HG03139 (cell line): ENCODE data around the gene CDC42BPB.

ENCODE experiments used
- ATAC-seq: cut with Tn5 transposase; IDR thresholded peaks from one replicate; pipeline ENCODE4 v1.9.1; 2021; ENCODE audit not compliant: unreplicated experiment

Gene CDC42BPB

GRCh38 chr14:103001226-103001625 is 56.1 kb downstream of the CDC42BPB start:
- ATAC-seq, result no peak

- no peak for ATAC-seq
Observed at GRCh38 chr14:103000291-103000921, 56.9 kb downstream of the CDC42BPB start.

- ATAC-seq, result no peak
Observed at GRCh38 chr14:102999227-102999895, 58.0 kb downstream of the CDC42BPB start.

GRCh38 chr14:102998393-102998792 is 59.0 kb downstream of the CDC42BPB start:
- no peak for ATAC-seq

- no peak for ATAC-seq
Observed at GRCh38 chr14:102996941-102997340, 60.4 kb downstream of the CDC42BPB start.

GRCh38 chr14:102994689-102995088 is 62.7 kb downstream of the CDC42BPB start:
- no peak for ATAC-seq

GRCh38 chr14:102993523-102993922 is 63.8 kb downstream of the CDC42BPB start:
- no peak for ATAC-seq

- ATAC-seq, result no peak
Observed at GRCh38 chr14:102991376-102991775, 66.0 kb downstream of the CDC42BPB start.

GRCh38 chr14:102988054-102988453 is 69.3 kb downstream of the CDC42BPB start:
- ATAC-seq, result no peak

GRCh38 chr14:102986810-102987579 is 70.4 kb downstream of the CDC42BPB start:
- no peak for ATAC-seq

GRCh38 chr14:102985665-102986064 is 71.7 kb downstream of the CDC42BPB start:
- no peak for ATAC-seq

GRCh38 chr14:102984336-102985102 is 72.8 kb downstream of the CDC42BPB start:
- no peak for ATAC-seq

GRCh38 chr14:102983496-102983895 is 73.9 kb downstream of the CDC42BPB start:
- ATAC-seq, result no peak

GRCh38 chr14:102982852-102983470 is 74.4 kb downstream of the CDC42BPB start:
- ATAC-seq, result no peak

- ATAC-seq, result no peak
Observed at GRCh38 chr14:102980409-102980810, 76.9 kb downstream of the CDC42BPB start.

GRCh38 chr14:102979406-102979805 is 77.9 kb downstream of the CDC42BPB start:
- ATAC-seq, result no peak

GRCh38 chr14:102977475-102977874 is 79.9 kb downstream of the CDC42BPB start:
- no peak for ATAC-seq

GRCh38 chr14:102975662-102976061 is 81.7 kb downstream of the CDC42BPB start:
- ATAC-seq, result no peak

- ATAC-seq, result no peak
Observed at GRCh38 chr14:102973706-102974285, 83.6 kb downstream of the CDC42BPB start.

- no peak for ATAC-seq
Observed at GRCh38 chr14:102971836-102972606, 85.3 kb downstream of the CDC42BPB start.
